ENCODE measurements around the gene FOXP1. TPM values are rescaled to one million over a fixed set of nuclear protein-coding genes. Genes with fewer than 3 reads are reported as not detected.

FOXP1 gene
- total and polyA plus RNA-seq, 2 donors (not counting 1 experiment from before 2014, with no cell fraction given) = 70.3 to 101 TPM

DNA sequence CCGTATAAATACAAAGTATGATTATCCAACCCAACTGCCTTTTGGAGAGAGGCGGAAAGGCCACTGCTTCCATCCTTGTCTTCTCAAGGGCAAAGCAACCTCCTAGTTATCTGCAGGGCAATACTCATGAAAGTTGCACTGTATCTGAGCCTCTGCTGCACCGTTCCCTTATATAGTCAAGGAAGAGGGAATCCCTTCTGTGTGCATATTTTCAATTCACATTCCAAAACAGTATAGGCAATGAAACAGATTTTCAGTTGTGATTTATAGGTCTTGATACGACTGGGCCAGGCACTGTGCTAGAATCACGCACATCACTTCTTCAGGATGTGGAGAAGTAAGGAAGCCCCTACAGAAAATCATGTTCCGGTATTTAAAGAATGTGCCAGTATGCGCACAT lies 455.7 kb downstream of the FOXP1 start:
- Histone ChIP-seq H2AFZ (ENCODE audit: low read length) (no peak overlapping the region), H3K36me3 (ENCODE audit: control insufficient read depth, insufficient read depth, low read length) (no peaks in the 10 kb centered on the region), H3K79me2 (ENCODE audit: control insufficient read depth, insufficient read depth, low read length) (peaks cover 63% of the 10 kb centered on the region), H3K4me1 (ENCODE audit: control insufficient read depth, extremely low read depth, insufficient read depth, low read length) (peaks cover 6% of the 10 kb centered on the region), H3K4me3 (replicated peaks in 1 of 4; ENCODE audit: control extremely low read depth in 1 of 4, insufficient read depth in 1 of 4, low read depth in 3 of 4, low read length in 4 of 4) (peak overlapping the region; percentile 54 to 90 (median 70)), H3K9ac (ENCODE audit: insufficient read depth, low read length) (peak overlapping the region; percentile 40), H3K27me3 (ENCODE audit: control insufficient read depth, insufficient read depth, low read length) (no peaks in the 10 kb centered on the region), H4K20me1 (ENCODE audit: control insufficient read depth, extremely low read depth, insufficient read depth, low read length) (no peaks in the 10 kb centered on the region), H3K9me3 (ENCODE audit: control insufficient read depth, insufficient read depth, low read depth, low read length) (no peaks in the 10 kb centered on the region), H3K4me2 (ENCODE audit: extremely low read depth, insufficient read depth, low read length) (peak overlapping the region; percentile 92), H3K27ac (ENCODE audit: insufficient read depth, low read length) (peak overlapping the region; percentile 87)
- TF ChIP-seq, protein P1, sequence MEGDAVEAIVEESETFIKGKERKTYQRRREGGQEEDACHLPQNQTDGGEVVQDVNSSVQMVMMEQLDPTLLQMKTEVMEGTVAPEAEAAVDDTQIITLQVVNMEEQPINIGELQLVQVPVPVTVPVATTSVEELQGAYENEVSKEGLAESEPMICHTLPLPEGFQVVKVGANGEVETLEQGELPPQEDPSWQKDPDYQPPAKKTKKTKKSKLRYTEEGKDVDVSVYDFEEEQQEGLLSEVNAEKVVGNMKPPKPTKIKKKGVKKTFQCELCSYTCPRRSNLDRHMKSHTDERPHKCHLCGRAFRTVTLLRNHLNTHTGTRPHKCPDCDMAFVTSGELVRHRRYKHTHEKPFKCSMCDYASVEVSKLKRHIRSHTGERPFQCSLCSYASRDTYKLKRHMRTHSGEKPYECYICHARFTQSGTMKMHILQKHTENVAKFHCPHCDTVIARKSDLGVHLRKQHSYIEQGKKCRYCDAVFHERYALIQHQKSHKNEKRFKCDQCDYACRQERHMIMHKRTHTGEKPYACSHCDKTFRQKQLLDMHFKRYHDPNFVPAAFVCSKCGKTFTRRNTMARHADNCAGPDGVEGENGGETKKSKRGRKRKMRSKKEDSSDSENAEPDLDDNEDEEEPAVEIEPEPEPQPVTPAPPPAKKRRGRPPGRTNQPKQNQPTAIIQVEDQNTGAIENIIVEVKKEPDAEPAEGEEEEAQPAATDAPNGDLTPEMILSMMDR (conservative IDR thresholded peaks at IDR 0.05 in 1 of 2, IDR thresholded peaks at IDR 0.05 in 1 of 2; ENCODE audit: low read depth in 1 of 2, low read length in 2 of 2) = no peak
- TF ChIP-seq EZH2 (IDR thresholded peaks at IDR 0.05; ENCODE audit: low read length, missing control alignments) = no peak
- DNase-seq (ENCODE audit: low read depth in 2 of 2) = peak; percentile 47 to 59

DNA sequence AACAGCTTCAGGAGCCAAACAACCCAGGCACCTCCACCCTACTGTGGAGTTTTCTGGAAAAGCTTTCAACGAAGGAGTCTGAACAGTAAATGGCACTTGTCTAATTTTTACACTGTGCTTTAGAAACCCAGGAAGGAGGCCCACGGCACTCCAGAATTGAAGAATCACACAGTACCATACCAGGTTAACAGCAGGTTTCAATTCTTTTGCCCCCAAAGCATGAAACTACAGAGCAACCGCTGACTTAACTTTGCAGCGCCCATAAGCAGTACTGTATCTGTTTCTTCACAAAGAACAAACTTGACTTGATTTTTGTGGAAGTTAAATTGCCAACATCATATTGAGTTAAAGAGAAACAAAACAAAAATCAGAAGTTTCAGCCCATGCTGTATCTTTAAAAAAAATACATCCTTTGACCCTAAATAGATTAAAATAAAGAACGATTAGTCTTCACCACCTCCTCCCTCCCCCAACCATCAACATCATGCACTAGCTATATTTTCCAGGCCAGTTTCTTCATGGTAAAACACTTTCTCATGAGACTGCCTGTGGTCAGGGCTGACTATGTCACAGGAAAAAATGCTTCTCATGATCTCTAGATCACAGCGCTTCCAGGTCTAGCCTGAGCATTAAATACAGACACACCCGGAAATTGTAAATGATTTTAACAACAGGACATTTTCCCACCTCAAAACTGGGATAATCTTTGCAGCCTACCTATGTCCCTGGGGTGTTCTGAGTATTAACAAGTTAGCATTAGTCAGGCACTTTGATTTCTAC lies 456.3 kb downstream of the FOXP1 start:
- peak overlapping the region; percentile 40 for H3K9ac ChIP-seq (ENCODE audit: insufficient read depth, low read length)
- peaks cover 67% of the 10 kb centered on the region for H3K79me2 ChIP-seq (ENCODE audit: control insufficient read depth, insufficient read depth, low read length)
- peak overlapping the region; percentile 54 to 90 (median 70) for H3K4me3 ChIP-seq (replicated peaks in 1 of 4; ENCODE audit: control extremely low read depth in 1 of 4, insufficient read depth in 1 of 4, low read depth in 3 of 4, low read length in 4 of 4)
- no peaks in the 10 kb centered on the region for H3K9me3 ChIP-seq (ENCODE audit: control insufficient read depth, insufficient read depth, low read depth, low read length)
- no peaks in the 10 kb centered on the region for H3K27me3 ChIP-seq (ENCODE audit: control insufficient read depth, insufficient read depth, low read length)
- no peak overlapping the region for H2AFZ ChIP-seq (ENCODE audit: low read length)
- TF ChIP-seq EZH2 (IDR thresholded peaks at IDR 0.05; ENCODE audit: low read length, missing control alignments) = no peak
- TF ChIP-seq, protein P1 (conservative IDR thresholded peaks at IDR 0.05 in 1 of 2, IDR thresholded peaks at IDR 0.05 in 1 of 2; ENCODE audit: low read depth in 1 of 2, low read length in 2 of 2) = no peak
- peak; percentile 78 to 84 for DNase-seq (ENCODE audit: low read depth in 2 of 2)
- H3K4me2 ChIP-seq (ENCODE audit: extremely low read depth, insufficient read depth, low read length) = peak overlapping the region; percentile 92
- H3K4me1 ChIP-seq (ENCODE audit: control insufficient read depth, extremely low read depth, insufficient read depth, low read length) = peaks cover 6% of the 10 kb centered on the region
- H3K27ac ChIP-seq (ENCODE audit: insufficient read depth, low read length) = peak overlapping the region; percentile 87
- no peaks in the 10 kb centered on the region for H4K20me1 ChIP-seq (ENCODE audit: control insufficient read depth, extremely low read depth, insufficient read depth, low read length)
- H3K36me3 ChIP-seq (ENCODE audit: control insufficient read depth, insufficient read depth, low read length) = no peaks in the 10 kb centered on the region

- no peaks in the 10 kb centered on the region for H3K27me3 ChIP-seq (ENCODE audit: control insufficient read depth, insufficient read depth, low read length)
- no peak overlapping the region for H2AFZ ChIP-seq (ENCODE audit: low read length)
- no peak overlapping the region for H3K27ac ChIP-seq (ENCODE audit: insufficient read depth, low read length)
- no peak overlapping the region for H3K4me3 ChIP-seq (replicated peaks in 1 of 4; ENCODE audit: control extremely low read depth in 1 of 4, insufficient read depth in 1 of 4, low read depth in 3 of 4, low read length in 4 of 4)
- TF ChIP-seq, protein P1 (conservative IDR thresholded peaks at IDR 0.05 in 1 of 2, IDR thresholded peaks at IDR 0.05 in 1 of 2; ENCODE audit: low read depth in 1 of 2, low read length in 2 of 2) = no peak
- no peak for TF ChIP-seq EZH2 (IDR thresholded peaks at IDR 0.05; ENCODE audit: low read length, missing control alignments)
- no peak for DNase-seq (ENCODE audit: low read depth in 2 of 2)
- no peak overlapping the region for H3K9ac ChIP-seq (ENCODE audit: insufficient read depth, low read length)
- H3K9me3 ChIP-seq (ENCODE audit: control insufficient read depth, insufficient read depth, low read depth, low read length) = no peaks in the 10 kb centered on the region
- H4K20me1 ChIP-seq (ENCODE audit: control insufficient read depth, extremely low read depth, insufficient read depth, low read length) = no peaks in the 10 kb centered on the region
- H3K4me1 ChIP-seq (ENCODE audit: control insufficient read depth, extremely low read depth, insufficient read depth, low read length) = no peaks in the 10 kb centered on the region
- peaks cover 74% of the 10 kb centered on the region for H3K79me2 ChIP-seq (ENCODE audit: control insufficient read depth, insufficient read depth, low read length)
- no peak overlapping the region for H3K4me2 ChIP-seq (ENCODE audit: extremely low read depth, insufficient read depth, low read length)
- H3K36me3 ChIP-seq (ENCODE audit: control insufficient read depth, insufficient read depth, low read length) = no peaks in the 10 kb centered on the region
Measured at GRCh38 chr3:71125738-71126137, 457.8 kb downstream of the FOXP1 start.

Data from fibroblast of lung (primary cell).